Measurements from ENCODE around the gene EIF4B.
"Not testable (repeated sequence)": the region's sequence is repeated elsewhere in the genome, so short reads cannot be mapped to it uniquely, and the experiment has no call there.

EIF4B gene

GRCh38 chr12:52993558-52993869, 12.7 kb upstream of the EIF4B start:
- no peak for FAIRE-seq

GRCh38 chr12:53004178-53004577, 2.1 kb upstream of the EIF4B start:
- no peak for FAIRE-seq

- no peak for FAIRE-seq
These were observed 1.7 kb upstream of the EIF4B start for GRCh38 chr12:53004582-53004981.

DNA sequence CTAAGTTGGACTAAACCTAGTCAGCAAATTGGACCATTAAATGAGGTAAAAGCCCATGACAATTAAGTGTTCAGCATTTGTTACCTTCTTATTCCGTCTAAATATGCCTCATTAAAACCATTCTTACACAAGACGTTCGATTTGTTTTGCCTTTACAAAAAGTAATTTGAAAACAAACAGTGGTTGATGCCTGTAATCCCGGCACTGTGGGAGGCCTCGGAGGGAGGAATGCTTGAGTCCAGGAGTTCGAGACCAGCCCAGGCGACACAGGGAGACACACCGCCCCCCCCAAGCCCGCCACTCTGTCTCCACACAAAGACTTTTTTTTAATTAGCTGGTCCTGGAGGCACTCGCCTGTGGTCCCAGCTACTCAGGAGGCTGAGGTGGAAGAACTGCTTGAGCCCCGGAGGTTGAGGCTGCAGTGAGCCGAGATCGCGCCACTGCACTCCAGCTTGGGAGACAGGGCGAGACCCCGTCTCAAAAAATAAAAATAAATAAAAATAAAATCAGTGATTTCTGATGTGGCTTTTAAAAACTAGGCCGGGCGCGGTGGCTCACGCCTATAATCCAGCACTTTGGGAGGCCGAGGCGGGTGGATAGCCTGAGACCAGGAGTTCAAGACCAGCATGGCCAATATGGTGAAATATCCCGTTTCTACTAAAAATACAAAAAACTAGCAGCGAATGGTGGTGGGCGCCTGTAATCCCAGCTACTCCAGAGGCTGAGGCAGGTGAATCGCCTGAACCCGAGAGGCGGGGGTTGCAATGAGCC, 856 bp upstream of the EIF4B start:
- no peak for FAIRE-seq

DNA sequence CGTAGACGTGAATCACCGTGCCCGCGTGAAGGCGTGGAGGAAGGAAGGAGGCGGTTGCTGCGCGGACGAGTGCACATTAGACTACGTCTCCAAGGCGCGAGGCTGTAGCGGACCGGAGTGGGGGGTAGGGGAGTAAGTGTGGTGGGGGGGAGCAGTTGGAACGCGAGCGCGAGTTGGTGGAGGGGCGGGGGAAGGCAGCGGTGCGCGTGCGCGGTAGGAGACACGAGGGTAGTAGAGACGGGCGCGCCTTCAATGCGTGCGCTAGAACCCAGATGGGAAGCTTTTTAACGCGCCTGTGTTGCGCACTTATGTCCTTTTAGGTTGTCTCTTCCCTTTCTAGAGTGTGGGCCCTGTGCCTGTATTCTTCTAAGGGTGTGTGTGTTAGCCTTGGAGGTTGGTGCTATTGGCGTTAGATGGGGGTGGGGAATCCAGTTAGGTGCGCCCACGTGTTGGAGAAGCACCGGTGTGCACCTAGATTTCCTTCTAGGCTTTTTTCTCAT, 604 bp downstream of the EIF4B start:
- no peak for FAIRE-seq

GRCh38 chr12:53007343-53007742, 1.1 kb downstream of the EIF4B start:
- no peak for FAIRE-seq

DNA sequence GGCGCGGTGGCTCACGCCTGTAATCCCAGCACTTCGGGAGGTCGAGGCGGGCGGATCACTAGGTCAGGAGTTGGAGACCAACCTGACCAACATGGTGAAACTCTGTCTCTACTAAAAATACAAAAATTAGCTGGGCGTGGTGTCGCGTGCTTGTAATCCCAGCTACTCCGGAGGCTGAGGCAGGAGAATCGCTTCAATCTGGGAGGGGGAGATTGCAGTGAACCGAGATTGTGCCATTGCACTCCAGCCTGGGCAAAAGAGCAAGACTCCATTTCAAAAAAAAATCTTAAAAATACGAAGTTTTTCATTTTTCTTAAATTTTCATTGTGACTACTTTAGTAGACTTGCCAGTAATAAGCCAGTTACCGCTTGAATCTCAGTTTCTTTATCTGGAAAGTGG, 2.5 kb downstream of the EIF4B start:
- FAIRE-seq: not testable (repeated sequence)

DNA sequence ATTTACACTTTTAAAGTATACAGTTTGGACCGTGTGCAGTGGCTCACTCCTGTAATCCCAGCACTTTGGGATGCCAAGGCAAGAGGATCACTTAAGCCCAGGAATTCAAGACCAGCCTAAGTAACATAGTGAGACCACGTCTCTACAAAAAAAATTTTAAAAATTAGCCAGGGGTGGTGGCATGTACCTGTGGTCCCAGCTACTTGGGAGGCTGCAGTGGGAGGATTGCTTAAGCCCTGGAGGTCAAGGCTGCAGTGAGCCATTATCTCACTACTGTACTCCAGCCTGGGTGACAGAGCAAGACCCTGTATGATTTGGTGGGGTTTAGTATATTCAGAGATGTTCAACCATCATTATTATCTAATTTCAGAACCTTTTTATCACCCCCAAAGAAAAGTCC, 4.7 kb downstream of the EIF4B start:
- FAIRE-seq: no peak

- no peak for FAIRE-seq
These were observed 5.6 kb downstream of the EIF4B start for GRCh38 chr12:53011889-53012288.

DNA sequence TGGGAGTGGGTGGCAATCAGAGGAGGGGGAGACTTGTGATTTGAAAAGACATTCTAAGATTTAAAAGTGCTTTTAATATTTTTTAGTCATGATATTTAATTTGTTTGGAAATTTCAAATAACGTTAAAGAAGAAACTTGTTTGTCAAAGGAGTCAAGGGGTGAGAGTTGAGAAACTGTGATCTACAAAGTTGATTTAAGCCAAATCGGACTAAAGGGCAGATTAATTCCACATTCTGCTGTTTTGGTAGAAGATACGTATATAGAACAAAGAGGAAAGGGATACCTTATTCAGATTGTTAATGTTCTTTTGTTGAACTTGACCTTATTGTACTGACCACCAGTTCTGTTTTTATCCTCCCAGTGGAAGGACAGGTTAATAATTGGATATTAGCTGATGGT, 6.7 kb downstream of the EIF4B start:
- no peak for FAIRE-seq

DNA sequence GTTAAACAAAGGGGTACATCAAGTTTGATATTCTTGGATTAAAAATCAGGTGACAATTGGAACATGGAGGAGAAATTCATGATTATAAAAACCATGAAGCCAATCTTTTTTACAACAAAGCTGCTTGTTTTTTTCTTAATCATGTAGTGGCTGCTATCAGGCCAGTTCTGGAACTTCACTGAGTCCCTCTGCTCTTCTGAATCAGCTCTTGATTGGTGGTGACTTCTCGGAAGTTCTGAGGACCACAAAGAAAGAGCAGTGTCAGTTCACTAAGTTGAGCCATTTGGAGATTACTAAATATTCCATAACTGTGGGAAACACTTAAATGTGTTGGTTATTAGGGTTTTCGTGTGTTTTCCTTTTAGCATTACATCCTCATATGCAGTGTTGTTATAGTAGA, 8.5 kb downstream of the EIF4B start:
- no peak for FAIRE-seq

DNA sequence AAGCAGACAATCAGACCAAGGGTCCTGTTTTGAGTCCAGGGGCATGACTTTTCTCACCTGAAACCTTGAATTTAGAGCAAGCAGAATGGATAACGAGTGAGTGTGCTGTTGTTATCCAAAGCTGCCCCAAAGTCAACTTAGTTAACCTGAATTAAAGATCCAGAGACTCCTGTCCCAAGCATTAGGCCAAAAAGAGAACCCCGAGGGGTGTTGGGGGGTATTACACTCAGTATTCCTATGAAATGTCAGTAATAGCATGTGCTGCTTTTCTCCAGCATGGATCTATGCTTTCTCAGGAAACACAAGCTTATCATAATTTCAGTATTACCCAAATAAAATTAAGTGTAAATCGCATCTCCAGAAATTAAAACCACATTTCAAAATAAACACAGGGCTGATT, 19.0 kb downstream of the EIF4B start:
- FAIRE-seq: no peak

DNA sequence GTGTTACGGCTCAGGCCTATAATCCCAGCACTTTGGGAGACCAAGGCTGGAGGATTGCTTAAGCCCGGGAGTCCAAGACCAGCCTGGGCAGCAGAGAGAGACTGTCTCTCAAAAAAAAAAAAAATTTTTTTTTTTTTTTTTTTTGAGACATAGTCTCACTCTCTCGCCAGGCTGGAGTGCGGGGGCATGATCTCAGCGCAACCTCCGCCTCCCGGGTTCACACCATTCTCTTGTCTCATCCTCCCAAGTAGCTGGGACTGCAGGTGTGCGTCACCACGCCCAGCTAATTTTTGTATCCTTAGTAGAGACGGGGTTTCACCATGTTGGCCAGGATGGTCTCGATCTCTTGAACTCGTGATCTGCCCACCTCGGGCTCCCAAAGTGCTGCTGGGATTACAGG, 20.8 kb downstream of the EIF4B start:
- not testable (repeated sequence) for FAIRE-seq

- FAIRE-seq: no peak
These were observed 25.4 kb downstream of the EIF4B start for GRCh38 chr12:53031616-53032015.

- not testable (repeated sequence) for FAIRE-seq
These were observed 27.6 kb downstream of the EIF4B start for GRCh38 chr12:53033832-53034231.

GRCh38 chr12:53034459-53034858, 28.2 kb downstream of the EIF4B start:
- no peak for FAIRE-seq

DNA sequence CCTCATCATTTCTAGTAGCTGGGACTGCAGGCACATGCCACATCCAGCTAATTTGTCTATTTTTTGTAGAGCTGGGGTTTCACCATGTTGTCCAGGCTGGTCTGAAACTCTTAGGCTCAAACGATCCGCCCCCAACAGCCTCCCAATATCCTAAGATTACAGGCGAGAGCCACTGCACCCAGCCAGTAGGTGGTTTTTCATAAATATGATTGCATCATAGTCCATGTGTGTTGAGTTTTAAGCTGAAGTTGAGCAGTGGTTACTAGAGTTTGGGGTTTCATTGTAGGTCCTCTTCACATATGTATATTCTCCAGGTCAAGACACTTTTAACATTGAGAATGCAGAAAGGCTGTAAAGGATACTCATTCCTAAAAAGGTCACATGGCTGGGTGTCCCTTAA, 30.5 kb downstream of the EIF4B start:
- no peak for FAIRE-seq

- FAIRE-seq: no peak
These were observed 33.6 kb downstream of the EIF4B start for GRCh38 chr12:53039851-53040250.

GRCh38 chr12:53042607-53043454, 36.6 kb downstream of the EIF4B start:
- FAIRE-seq: no peak

DNA sequence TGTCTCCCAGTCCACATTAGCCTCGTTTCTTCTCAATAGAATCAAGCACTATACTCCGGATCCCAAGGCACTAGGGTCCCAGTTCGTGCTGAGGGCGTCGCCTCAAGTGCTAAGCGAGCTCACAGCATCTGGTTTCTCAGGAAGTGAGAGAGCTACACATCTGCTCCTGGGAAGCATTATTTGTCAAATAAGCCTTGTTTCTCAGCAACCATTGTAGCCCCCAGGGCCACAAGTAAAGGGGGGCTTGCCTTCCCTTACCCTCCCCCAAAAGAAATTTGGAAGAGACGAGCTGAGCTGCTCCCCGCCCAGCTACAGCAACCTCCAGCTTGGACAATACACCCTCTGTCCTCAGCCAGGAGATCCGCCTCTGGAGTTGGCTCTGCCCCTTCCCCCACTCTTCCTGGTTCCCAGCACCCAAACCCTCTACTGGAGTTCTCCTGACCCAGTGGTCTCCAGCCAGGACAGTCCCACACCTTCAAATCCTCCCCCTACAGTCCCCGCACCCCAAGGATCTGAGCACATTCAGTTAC, 37.9 kb downstream of the EIF4B start:
- no peak for FAIRE-seq

DNA sequence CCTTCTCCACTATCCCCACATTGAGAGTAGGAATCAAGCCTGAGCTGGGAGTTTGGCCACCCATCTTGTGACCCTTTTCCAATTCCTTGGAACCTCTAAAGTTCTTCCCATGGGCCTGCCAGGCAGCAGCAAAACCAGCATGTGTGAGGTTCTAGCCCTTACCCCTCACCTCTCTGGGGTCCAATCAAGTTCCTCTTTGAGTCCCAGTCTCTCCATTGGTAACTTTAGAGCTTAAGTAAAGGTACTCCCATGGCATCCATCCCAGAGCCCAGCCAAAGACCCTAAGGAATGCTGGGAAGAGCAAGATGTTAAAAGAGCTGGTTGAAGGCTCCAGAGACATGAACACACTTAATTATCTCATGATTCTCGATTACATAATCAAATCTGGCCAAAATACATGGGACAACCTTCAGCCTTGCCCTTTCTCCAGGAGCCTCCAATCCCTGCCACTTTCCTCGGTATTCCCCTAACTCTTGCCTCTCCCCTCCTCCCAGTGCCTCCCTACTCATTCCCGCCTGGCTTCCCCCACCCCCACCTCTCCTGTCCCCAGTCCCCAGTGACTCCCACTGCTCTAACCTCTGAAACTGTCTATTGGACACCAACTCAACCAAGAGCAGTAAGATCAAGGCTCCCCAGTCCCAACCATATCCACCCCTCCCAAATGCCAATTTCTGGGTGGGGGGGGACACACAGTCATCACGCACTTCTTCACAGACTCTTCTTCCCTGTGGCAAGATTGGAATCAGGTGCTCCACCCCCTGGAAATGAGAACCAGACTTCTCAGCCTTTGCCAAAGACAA, 38.8 kb downstream of the EIF4B start:
- FAIRE-seq: no peak

DNA sequence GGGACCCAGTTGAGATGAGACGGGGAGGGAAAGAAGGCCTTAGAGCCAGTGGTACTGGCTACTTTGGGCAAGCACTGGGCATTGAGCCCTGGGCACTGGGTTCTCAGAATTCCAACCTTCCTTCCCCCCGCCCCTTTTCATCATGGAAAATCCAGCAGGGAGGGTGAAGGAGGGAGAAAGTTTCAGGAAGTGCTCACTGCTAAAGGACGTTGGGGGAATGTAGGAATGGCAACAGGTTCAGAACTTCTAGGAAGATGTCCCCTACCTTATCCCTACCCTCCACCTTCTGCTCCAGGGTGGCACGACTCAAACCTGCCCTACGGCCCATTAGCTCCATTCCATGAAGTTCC, 39.4 kb downstream of the EIF4B start:
- no peak for FAIRE-seq

DNA sequence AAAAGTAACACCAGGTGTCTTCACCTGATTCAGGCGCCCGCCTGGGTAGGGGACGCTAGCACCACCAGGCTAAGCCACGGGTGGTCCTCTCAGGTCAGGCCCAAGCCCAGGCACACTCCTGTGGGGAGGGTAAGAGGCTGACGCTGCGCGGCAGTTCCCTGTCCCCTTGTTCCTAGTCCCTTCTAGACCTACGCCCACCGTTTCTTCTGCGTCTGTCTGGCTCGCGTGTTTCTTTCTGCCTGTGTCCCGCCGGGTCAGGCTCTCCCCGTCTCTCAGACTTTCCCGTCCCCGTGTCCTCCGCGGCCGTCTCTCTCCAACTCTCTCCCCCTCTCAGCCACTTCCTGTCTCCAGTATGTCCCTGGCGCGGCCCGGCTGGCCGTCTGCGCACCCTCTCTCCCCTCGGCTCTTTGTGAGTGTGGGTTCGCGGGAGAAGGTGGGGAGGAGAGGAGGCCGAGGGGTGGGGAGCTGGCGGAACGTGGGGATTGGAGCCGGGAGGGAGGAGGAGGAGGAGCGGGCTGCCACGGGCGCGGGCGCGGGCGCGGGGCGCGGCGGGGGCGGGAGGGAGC, 40.5 kb downstream of the EIF4B start:
- FAIRE-seq: no peak
